GM21381 (cell line): ENCODE results near the gene CDKN2AIP.

ENCODE experiments used
- ATAC-seq: cut with Tn5 transposase; IDR thresholded peaks from one replicate; pipeline ENCODE4 v1.9.1; 2021; ENCODE audit warnings: mild to moderate bottlenecking, moderate library complexity; ENCODE audit not compliant: unreplicated experiment

The CDKN2AIP gene

GRCh38 chr4:183492791-183493222, 48.4 kb downstream of the CDKN2AIP start:
- ATAC-seq = no peak

- no peak for ATAC-seq
Measured at GRCh38 chr4:183493246-183493645, 48.8 kb downstream of the CDKN2AIP start.

GRCh38 chr4:183495184-183495583, 50.7 kb downstream of the CDKN2AIP start:
- ATAC-seq = no peak
